ENCODE data around the gene GCSAM. TPM values are rescaled to one million over a fixed set of nuclear protein-coding genes. Genes with fewer than 3 reads are reported as not detected.

The GCSAM gene
- total RNA-seq, 1 donor from 2014 or later = not detected

- Mint-ChIP-seq H3K27ac (ENCODE audit: unreplicated experiment) (no peak overlapping the region), H3K36me3 (ENCODE audit: unreplicated experiment) (no peaks in the 10 kb centered on the region), H3K27me3 (ENCODE audit: unreplicated experiment) (no peaks in the 10 kb centered on the region), H3K4me3 (ENCODE audit: unreplicated experiment) (no peak overlapping the region), H3K9me3 (ENCODE audit: unreplicated experiment) (no peaks in the 10 kb centered on the region), H3K4me1 (ENCODE audit: unreplicated experiment) (peaks cover 14% of the 10 kb centered on the region)
- TF ChIP-seq, protein P1, sequence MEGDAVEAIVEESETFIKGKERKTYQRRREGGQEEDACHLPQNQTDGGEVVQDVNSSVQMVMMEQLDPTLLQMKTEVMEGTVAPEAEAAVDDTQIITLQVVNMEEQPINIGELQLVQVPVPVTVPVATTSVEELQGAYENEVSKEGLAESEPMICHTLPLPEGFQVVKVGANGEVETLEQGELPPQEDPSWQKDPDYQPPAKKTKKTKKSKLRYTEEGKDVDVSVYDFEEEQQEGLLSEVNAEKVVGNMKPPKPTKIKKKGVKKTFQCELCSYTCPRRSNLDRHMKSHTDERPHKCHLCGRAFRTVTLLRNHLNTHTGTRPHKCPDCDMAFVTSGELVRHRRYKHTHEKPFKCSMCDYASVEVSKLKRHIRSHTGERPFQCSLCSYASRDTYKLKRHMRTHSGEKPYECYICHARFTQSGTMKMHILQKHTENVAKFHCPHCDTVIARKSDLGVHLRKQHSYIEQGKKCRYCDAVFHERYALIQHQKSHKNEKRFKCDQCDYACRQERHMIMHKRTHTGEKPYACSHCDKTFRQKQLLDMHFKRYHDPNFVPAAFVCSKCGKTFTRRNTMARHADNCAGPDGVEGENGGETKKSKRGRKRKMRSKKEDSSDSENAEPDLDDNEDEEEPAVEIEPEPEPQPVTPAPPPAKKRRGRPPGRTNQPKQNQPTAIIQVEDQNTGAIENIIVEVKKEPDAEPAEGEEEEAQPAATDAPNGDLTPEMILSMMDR (IDR thresholded peaks at IDR 0.05) = no peak
- DNase-seq (ENCODE audit: extremely low spot score, unreplicated experiment) = no peak
These were observed 5.2 kb downstream of the GCSAM start for GRCh38 chr3:112127522-112128494.

GRCh38 chr3:112126511-112126911 lies 6.5 kb downstream of the GCSAM start:
- Mint-ChIP-seq H3K27me3 (ENCODE audit: unreplicated experiment) (no peaks in the 10 kb centered on the region), H3K27ac (ENCODE audit: unreplicated experiment) (no peak overlapping the region)

GRCh38 chr3:112124907-112125607 lies 8.0 kb downstream of the GCSAM start:
- H3K27me3 Mint-ChIP-seq (ENCODE audit: unreplicated experiment) = no peaks in the 10 kb centered on the region
- no peak for DNase-seq (ENCODE audit: extremely low spot score, unreplicated experiment)
- H3K4me1 Mint-ChIP-seq (ENCODE audit: unreplicated experiment) = peaks cover 14% of the 10 kb centered on the region
- no peak overlapping the region for H3K4me3 Mint-ChIP-seq (ENCODE audit: unreplicated experiment)
- H3K36me3 Mint-ChIP-seq (ENCODE audit: unreplicated experiment) = no peaks in the 10 kb centered on the region
- H3K9me3 Mint-ChIP-seq (ENCODE audit: unreplicated experiment) = no peaks in the 10 kb centered on the region
- no peak overlapping the region for H3K27ac Mint-ChIP-seq (ENCODE audit: unreplicated experiment)
- TF ChIP-seq, protein P1 (IDR thresholded peaks at IDR 0.05) = no peak

More at GRCh38 chr3:112126511-112126911, 6.5 kb downstream of the GCSAM start:
- Mint-ChIP-seq H3K9me3 (ENCODE audit: unreplicated experiment) (no peaks in the 10 kb centered on the region), H3K36me3 (ENCODE audit: unreplicated experiment) (no peaks in the 10 kb centered on the region), H3K4me1 (ENCODE audit: unreplicated experiment) (peaks cover 14% of the 10 kb centered on the region), H3K4me3 (ENCODE audit: unreplicated experiment) (no peak overlapping the region)
- TF ChIP-seq, protein P1 (IDR thresholded peaks at IDR 0.05) = no peak
- DNase-seq (ENCODE audit: extremely low spot score, unreplicated experiment) = no peak

GRCh38 chr3:112123548-112123947 lies 9.5 kb downstream of the GCSAM start:
- no peak overlapping the region for H3K4me3 Mint-ChIP-seq (ENCODE audit: unreplicated experiment)
- DNase-seq (ENCODE audit: extremely low spot score, unreplicated experiment) = no peak
- no peaks in the 10 kb centered on the region for H3K36me3 Mint-ChIP-seq (ENCODE audit: unreplicated experiment)
- no peaks in the 10 kb centered on the region for H3K27me3 Mint-ChIP-seq (ENCODE audit: unreplicated experiment)
- TF ChIP-seq, protein P1 (IDR thresholded peaks at IDR 0.05) = no peak
- H3K4me1 Mint-ChIP-seq (ENCODE audit: unreplicated experiment) = peaks cover 12% of the 10 kb centered on the region
- no peak overlapping the region for H3K27ac Mint-ChIP-seq (ENCODE audit: unreplicated experiment)
- H3K9me3 Mint-ChIP-seq (ENCODE audit: unreplicated experiment) = no peaks in the 10 kb centered on the region

GRCh38 chr3:112122870-112123269 lies 10.2 kb downstream of the GCSAM start:
- Mint-ChIP-seq H3K27me3 (ENCODE audit: unreplicated experiment) (no peaks in the 10 kb centered on the region), H3K4me3 (ENCODE audit: unreplicated experiment) (no peak overlapping the region), H3K36me3 (ENCODE audit: unreplicated experiment) (no peaks in the 10 kb centered on the region), H3K27ac (ENCODE audit: unreplicated experiment) (no peak overlapping the region), H3K9me3 (ENCODE audit: unreplicated experiment) (no peaks in the 10 kb centered on the region), H3K4me1 (ENCODE audit: unreplicated experiment) (peaks cover 12% of the 10 kb centered on the region)
- TF ChIP-seq, protein P1 (IDR thresholded peaks at IDR 0.05) = no peak
- no peak for DNase-seq (ENCODE audit: extremely low spot score, unreplicated experiment)
